Keratinocyte (primary cell): ENCODE measurements around the gene PRRC2C. TPM values are rescaled to one million over a fixed set of nuclear protein-coding genes. Genes with fewer than 3 reads are reported as not detected.

Experiments used
- DNase-seq: peaks from one replicate; pipeline ENCODE4 v3.0.0-alpha.2; 2011; ENCODE audit warnings: low read depth, missing footprints, low spot score
- FAIRE-seq: peaks from 2 replicates; lab custom pipeline; 2011; peaks lifted over from hg19 to GRCh38; lab: Jason Lieb, UNC
- H2AFZ ChIP-seq: 2 replicates; pipeline ENCODE4 v1.6.0; 2012; ENCODE audit warnings: low read length, control low read depth, inconsistent platforms; ENCODE audit not compliant: control insufficient read depth
- H3K27ac ChIP-seq: 2 replicates; pipeline ENCODE4 v1.5.1; 2011; ENCODE audit warnings: low read length; ENCODE audit not compliant: control insufficient read depth, insufficient read depth
- H3K27me3 ChIP-seq: 3 replicates; pipeline ENCODE4 v1.6.0; 2011; ENCODE audit warnings: low read length; ENCODE audit not compliant: control insufficient read depth, insufficient read depth; ENCODE audit errors: extremely low read depth
- H3K36me3 ChIP-seq, 2 experiments: 2 replicates in 1 of 2; 3 replicates in 1 of 2; pipeline ENCODE4 v1.5.1; 2011; ENCODE audit warnings: low read length in 2 of 2, mild to moderate bottlenecking in 1 of 2; ENCODE audit not compliant: control insufficient read depth in 2 of 2, insufficient read depth in 2 of 2; ENCODE audit errors: extremely low read depth in 1 of 2
- H3K4me1 ChIP-seq: 3 replicates; pipeline ENCODE4 v1.5.1; 2011; ENCODE audit warnings: low read length; ENCODE audit not compliant: control insufficient read depth, insufficient read depth; ENCODE audit errors: extremely low read depth
- H3K4me2 ChIP-seq: 3 replicates; pipeline ENCODE4 v1.6.0; 2011; ENCODE audit warnings: low read depth, low read length; ENCODE audit not compliant: control insufficient read depth, insufficient read depth; ENCODE audit errors: extremely low read depth
- H3K4me3 ChIP-seq, 3 experiments: fragments of 200-600 bp in 1 of 3; sonication (generic) in 1 of 3; 2 replicates in 2 of 3; 3 replicates in 1 of 3; pipeline ENCODE4 v1.5.1; 2011 to 2016; ENCODE audit warnings: low read length in 3 of 3, mild to moderate bottlenecking in 3 of 3, control low read depth in 2 of 3, inconsistent platforms in 1 of 3, low read depth in 1 of 3, mixed read lengths in 1 of 3, mixed run types in 1 of 3, moderate library complexity in 1 of 3; ENCODE audit not compliant: control insufficient read depth in 2 of 3, insufficient read depth in 2 of 3; ENCODE audit errors: extremely low read depth in 1 of 3
- H3K79me2 ChIP-seq: 2 replicates; pipeline ENCODE4 v1.6.0; 2012; ENCODE audit warnings: low read length; ENCODE audit not compliant: control insufficient read depth, insufficient read depth
- H3K9ac ChIP-seq: 3 replicates; pipeline ENCODE4 v1.6.0; 2011; ENCODE audit warnings: low read length; ENCODE audit not compliant: control insufficient read depth, insufficient read depth; ENCODE audit errors: extremely low read depth
- H3K9me1 ChIP-seq: 3 replicates; pipeline ENCODE4 v1.6.0; 2011; ENCODE audit warnings: low read length; ENCODE audit not compliant: control insufficient read depth, insufficient read depth; ENCODE audit errors: extremely low read depth
- H3K9me3 ChIP-seq: 2 replicates; pipeline ENCODE4 v1.5.1; 2012; ENCODE audit warnings: low read depth, low read length; ENCODE audit not compliant: control insufficient read depth
- H4K20me1 ChIP-seq: 3 replicates; pipeline ENCODE4 v1.6.0; 2011; ENCODE audit warnings: low read length; ENCODE audit not compliant: control insufficient read depth, insufficient read depth; ENCODE audit errors: extremely low read depth
- CTCF ChIP-seq, 3 experiments: IDR thresholded peaks in 1 of 3; conservative IDR thresholded peaks in 1 of 3; optimal IDR thresholded peaks in 1 of 3; 2 replicates in 2 of 3; 3 replicates in 1 of 3; pipeline versions ENCODE3 to v1.5.1; 2011; ENCODE audit warnings: low read length in 3 of 3, mild to moderate bottlenecking in 3 of 3, moderate library complexity in 2 of 3, control low read depth in 1 of 3, inconsistent platforms in 1 of 3; ENCODE audit not compliant: insufficient read depth in 2 of 3; ENCODE audit errors: extremely low read depth in 1 of 3
- EZH2 ChIP-seq: IDR thresholded peaks from one replicate; pipeline ENCODE4 v1.6.1; 2012; ENCODE audit warnings: inconsistent platforms, mild to moderate bottlenecking, low read length, moderate library complexity
- dilution Hi-C: fragments of 300-500 bp; cut with MboI; formaldehyde crosslinking; loops from one replicate; pipeline ENCODE4 v1.7.0; 2020; ENCODE audit warnings: low sequenced_read_pairs; ENCODE audit not compliant: extremely low pct_ligation_motif_present
- polyA plus RNA-seq, 5 experiments: library from polyadenylated mRNA; depleted of rRNA in 3 of 5; stranded (reverse) in 3 of 5; stranded (forward) in 1 of 5; unstranded in 1 of 5; fragments of >200 nt; gene quantifications; 1 replicate in 1 of 5; 2 replicates in 3 of 5; 3 replicates in 1 of 5; pipeline versions ENCODE4 v1.2.1 to v1.2.3, GENCODE V29; 2011 to 2012; ENCODE audit warnings: missing spikeins in 2 of 5, low read depth in 1 of 5, low replicate concordance in 1 of 5

Gene PRRC2C
- polyA plus RNA-seq, 1 donor (not counting 4 experiments of a cell fraction or from before 2014, with no cell fraction given), result 88.6 TPM

GRCh38 chr1:171585715-171586114, 100.4 kb downstream of the PRRC2C start:
- dilution Hi-C loops, result no loop called here
- Histone ChIP-seq H3K27ac (peak overlapping the region; percentile 0), H3K27me3 (no peaks in the 10 kb centered on the region), H3K36me3 (peaks cover 28 to 40% of the 10 kb centered on the region in 2 experiments), H3K9me3 (no peaks in the 10 kb centered on the region), H3K9me1 (no peaks in the 10 kb centered on the region), H3K4me1 (peaks cover 5% of the 10 kb centered on the region), H3K79me2 (no peaks in the 10 kb centered on the region), H3K4me3 (no peak overlapping the region), H3K4me2 (no peak overlapping the region), H3K9ac (no peak overlapping the region), H2AFZ (no peak overlapping the region), H4K20me1 (no peaks in the 10 kb centered on the region)
- DNase-seq, result no peak
- FAIRE-seq, result no peak
- TF ChIP-seq EZH2, result no peak
- no peak for TF ChIP-seq CTCF (optimal IDR thresholded peaks at IDR 0.05 in 1 of 3, IDR thresholded peaks at IDR 0.05 in 1 of 3, conservative IDR thresholded peaks at IDR 0.05 in 1 of 3; ENCODE audit: extremely low read depth in 1 of 3, insufficient read depth in 2 of 3, low read length in 3 of 3)

- Histone ChIP-seq H3K9me3 (no peaks in the 10 kb centered on the region), H3K79me2 (no peaks in the 10 kb centered on the region), H2AFZ (no peak overlapping the region), H3K9ac (no peak overlapping the region), H3K9me1 (no peaks in the 10 kb centered on the region), H3K36me3 (peaks cover 36 to 44% of the 10 kb centered on the region in 2 experiments), H3K4me2 (no peak overlapping the region), H3K27me3 (no peaks in the 10 kb centered on the region), H4K20me1 (no peaks in the 10 kb centered on the region), H3K27ac (no peak overlapping the region), H3K4me3 (no peak overlapping the region), H3K4me1 (peaks cover 5% of the 10 kb centered on the region)
- DNase-seq (no peak), FAIRE-seq (no peak)
- dilution Hi-C loops, result no loop called here
- TF ChIP-seq EZH2, result no peak
- TF ChIP-seq CTCF (optimal IDR thresholded peaks at IDR 0.05 in 1 of 3, IDR thresholded peaks at IDR 0.05 in 1 of 3, conservative IDR thresholded peaks at IDR 0.05 in 1 of 3; ENCODE audit: extremely low read depth in 1 of 3, insufficient read depth in 2 of 3, low read length in 3 of 3), result no peak
Measured at GRCh38 chr1:171588230-171588629, 102.9 kb downstream of the PRRC2C start.
